GM23338 (cell line): Measurements from ENCODE around the gene CD86.

ENCODE experiments used
- CREB1 ChIP-seq: fragments of 250-450 bp; sonication (Bioruptor Pico); IDR thresholded peaks from 2 replicates; pipeline ENCODE4 v1.5.0; 2020; ENCODE audit warnings: low read depth, mild to moderate bottlenecking, moderate library complexity
- CTCF ChIP-seq, 2 experiments: fragments of 200-600 bp in 1 of 2; sonication (generic) in 1 of 2; conservative IDR thresholded peaks; 2 replicates each; pipeline versions ENCODE4 v1.5.1 to v1.6.1; 2016 to 2017; ENCODE audit warnings: antibody characterized with exemption in 2 of 2, low read depth in 2 of 2, mild to moderate bottlenecking in 2 of 2, moderate library complexity in 1 of 2
- EZH2 ChIP-seq: fragments of 200-600 bp; sonication (generic); IDR thresholded peaks from one replicate; pipeline ENCODE4 v1.8.0; 2017; ENCODE audit warnings: antibody characterized with exemption, mild to moderate bottlenecking, low read depth; ENCODE audit not compliant: unreplicated experiment
- EZH2phosphoT487 ChIP-seq: fragments of 200-600 bp; sonication (generic); IDR thresholded peaks from one replicate; pipeline ENCODE4 v1.8.1; 2018; ENCODE audit warnings: antibody characterized with exemption; ENCODE audit not compliant: unreplicated experiment
- POLR2AphosphoS5 ChIP-seq: IDR thresholded peaks from 2 replicates; pipeline ENCODE4 v1.6.1; 2016; ENCODE audit warnings: antibody characterized with exemption, low read depth
- REST ChIP-seq: IDR thresholded peaks from one replicate; pipeline ENCODE4 v1.6.1; 2018; ENCODE audit warnings: antibody characterized with exemption; ENCODE audit not compliant: unreplicated experiment

- no peak for TF ChIP-seq CREB1 (CRISPR knock-in tag)
- no peak for TF ChIP-seq EZH2
- TF ChIP-seq CTCF (conservative IDR thresholded peaks at IDR 0.05; ENCODE audit: low read depth in 2 of 2): no peak
- no peak for TF ChIP-seq REST
- TF ChIP-seq POLR2AphosphoS5: no peak
- no peak for TF ChIP-seq EZH2phosphoT487
Observed at GRCh38 chr3:122084799-122085198, 29.6 kb downstream of the CD86 start.
